Measurements from ENCODE around the gene CRNN. TPM values are rescaled to one million over a fixed set of nuclear protein-coding genes. Genes with fewer than 3 reads are reported as not detected.

The CRNN gene
- total and polyA plus RNA-seq, 2 experiments from 2014 or later, result not detected

DNA sequence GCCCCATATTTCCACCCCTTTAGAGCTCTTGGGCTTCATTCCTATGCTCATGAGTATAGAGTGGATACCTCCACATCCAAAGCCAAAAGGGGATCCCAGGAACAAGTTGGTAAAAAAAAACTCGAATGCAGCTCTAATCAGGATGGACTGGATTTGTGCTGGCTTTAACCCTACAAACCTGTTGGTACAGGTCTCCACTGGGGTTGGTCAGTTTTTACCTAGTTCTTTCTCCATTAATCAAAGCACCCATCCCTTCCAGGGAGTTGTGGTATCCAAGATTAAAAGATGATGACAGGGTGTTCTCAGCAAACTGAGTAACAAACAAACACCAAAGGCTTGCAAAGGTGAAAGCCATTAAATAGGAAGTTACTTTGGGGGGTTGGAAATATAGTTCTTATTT, 5.9 kb upstream of the CRNN start:
- no peaks in the 10 kb centered on the region for H3K9me3 ChIP-seq (ENCODE audit: low read depth)
- 0% methylated on average over 1 of the region's 1 CpG for WGBS, 2 experiments (ENCODE audit: low coverage in 1 of 2, low lambda C conversion rate in 2 of 2, missing lambda C conversion rate in 2 of 2)
- no peaks in the 10 kb centered on the region for H3F3A ChIP-seq (ENCODE audit: insufficient read depth)
- no peaks in the 10 kb centered on the region for H3K79me2 ChIP-seq (ENCODE audit: insufficient read depth)
- no peak overlapping the region for H3K4me3 ChIP-seq
- no peaks in the 10 kb centered on the region for H3K4me1 ChIP-seq (ENCODE audit: insufficient read depth)
- H2AFZ ChIP-seq, result no peak overlapping the region
- no peak overlapping the region for H3K9ac ChIP-seq
- H3K36me3 ChIP-seq (ENCODE audit: low read depth), result no peaks in the 10 kb centered on the region
- no peaks in the 10 kb centered on the region for H3K9me2 ChIP-seq (ENCODE audit: insufficient read depth)
- TF ChIP-seq EZH2 (IDR thresholded peaks at IDR 0.05; ENCODE audit: insufficient read depth, poor library complexity, severe bottlenecking), result no peak
- TF ChIP-seq EZH2phosphoT487 (IDR thresholded peaks at IDR 0.05; ENCODE audit: insufficient read depth, low read depth), result no peak
- in situ Hi-C loops (cut with MboI), result loop anchor here (5.0 kb wide), 1 partner anchor 53 kb away; no protein-coding TSS in a partner anchor
- H3K27me3 ChIP-seq (replicated peaks; ENCODE audit: insufficient read depth), result peaks cover 9% of the 10 kb centered on the region; the same call in 1 of the 2 replicates
- no peak overlapping the region for H3K27ac ChIP-seq
- no peak overlapping the region for H3K4me2 ChIP-seq (ENCODE audit: unreplicated experiment)
- H4K20me1 ChIP-seq (ENCODE audit: insufficient read depth), result no peaks in the 10 kb centered on the region
- DNase-seq, result no peak

DNA sequence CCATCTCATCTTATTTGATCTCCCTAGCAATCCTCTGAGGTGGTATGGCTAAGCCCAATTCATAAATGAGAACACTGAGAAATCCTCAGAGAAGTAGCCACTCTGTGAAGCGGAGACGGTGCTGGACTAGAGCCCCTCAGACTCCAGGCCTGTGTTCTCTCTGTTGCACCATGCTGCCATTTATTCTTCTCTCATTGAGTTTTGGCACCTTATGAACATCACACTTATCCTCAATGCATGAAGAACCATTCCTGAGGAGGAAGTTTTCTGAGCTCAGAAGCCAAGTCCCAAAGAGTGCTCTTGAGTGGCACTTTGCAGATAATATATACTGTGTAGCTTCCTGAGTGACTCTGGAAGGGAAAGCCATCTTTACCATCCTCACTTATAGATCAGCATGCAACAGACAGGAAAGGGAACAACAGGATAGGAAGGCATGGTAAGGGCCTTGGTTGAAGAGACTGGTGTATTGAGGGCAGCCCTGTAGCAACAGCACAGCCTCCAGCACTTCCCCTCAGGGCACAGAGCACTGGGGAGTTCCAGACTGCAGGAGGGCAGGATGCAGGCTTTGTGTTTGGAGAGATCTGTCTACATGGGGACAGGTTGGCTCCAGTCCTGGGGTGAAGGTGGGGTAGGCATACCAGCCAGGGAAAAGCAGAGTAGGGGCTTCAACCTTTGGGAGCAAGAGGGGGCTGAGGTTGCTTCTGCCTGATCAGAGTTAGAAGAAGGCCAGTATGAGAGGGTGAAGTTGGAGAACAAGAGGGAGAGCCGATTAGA, 1.6 kb upstream of the CRNN start:
- no peak overlapping the region for H3K4me2 ChIP-seq (ENCODE audit: unreplicated experiment)
- 66 to 68% methylated on average over 3 of the region's 3 CpGs for WGBS, 2 experiments (ENCODE audit: low coverage in 1 of 2, low lambda C conversion rate in 2 of 2, missing lambda C conversion rate in 2 of 2)
- no peaks in the 10 kb centered on the region for H3K9me3 ChIP-seq (ENCODE audit: low read depth)
- no peaks in the 10 kb centered on the region for H3F3A ChIP-seq (ENCODE audit: insufficient read depth)
- no peak overlapping the region for H2AFZ ChIP-seq
- no peaks in the 10 kb centered on the region for H4K20me1 ChIP-seq (ENCODE audit: insufficient read depth)
- no peak for TF ChIP-seq EZH2phosphoT487 (IDR thresholded peaks at IDR 0.05; ENCODE audit: insufficient read depth, low read depth)
- no peak for TF ChIP-seq EZH2 (IDR thresholded peaks at IDR 0.05; ENCODE audit: insufficient read depth, poor library complexity, severe bottlenecking)
- no peak overlapping the region for H3K9ac ChIP-seq
- H3K27me3 ChIP-seq (replicated peaks; ENCODE audit: insufficient read depth), result peaks cover 9% of the 10 kb centered on the region; the same call in 1 of the 2 replicates
- DNase-seq, result no peak
- H3K4me1 ChIP-seq (ENCODE audit: insufficient read depth), result no peaks in the 10 kb centered on the region
- in situ Hi-C loops (cut with MboI), result loop anchor here (5.0 kb wide), 1 partner anchor 48 kb away; no protein-coding TSS in a partner anchor
- no peaks in the 10 kb centered on the region for H3K36me3 ChIP-seq (ENCODE audit: low read depth)
- no peaks in the 10 kb centered on the region for H3K79me2 ChIP-seq (ENCODE audit: insufficient read depth)
- no peak overlapping the region for H3K4me3 ChIP-seq
- no peak overlapping the region for H3K27ac ChIP-seq
- no peaks in the 10 kb centered on the region for H3K9me2 ChIP-seq (ENCODE audit: insufficient read depth)

- no peak overlapping the region for H3K4me3 ChIP-seq
- no peaks in the 10 kb centered on the region for H3K9me3 ChIP-seq (ENCODE audit: low read depth)
- H3K4me2 ChIP-seq (ENCODE audit: unreplicated experiment), result no peak overlapping the region
- H3K27me3 ChIP-seq (replicated peaks; ENCODE audit: insufficient read depth), result peaks cover 13% of the 10 kb centered on the region; the same call in 1 of the 2 replicates
- DNase-seq, result no peak
- in situ Hi-C loops (cut with MboI), result no loop called here
- no peaks in the 10 kb centered on the region for H4K20me1 ChIP-seq (ENCODE audit: insufficient read depth)
- no peak overlapping the region for H3K27ac ChIP-seq
- H3K79me2 ChIP-seq (ENCODE audit: insufficient read depth), result no peaks in the 10 kb centered on the region
- no peaks in the 10 kb centered on the region for H3F3A ChIP-seq (ENCODE audit: insufficient read depth)
- no peaks in the 10 kb centered on the region for H3K4me1 ChIP-seq (ENCODE audit: insufficient read depth)
- no peak overlapping the region for H3K9ac ChIP-seq
- WGBS, 2 experiments (ENCODE audit: low coverage in 1 of 2, low lambda C conversion rate in 2 of 2, missing lambda C conversion rate in 2 of 2), result 48 to 64% methylated on average over 2 of the region's 2 CpGs
- H2AFZ ChIP-seq, result no peak overlapping the region
- no peak for TF ChIP-seq EZH2 (IDR thresholded peaks at IDR 0.05; ENCODE audit: insufficient read depth, poor library complexity, severe bottlenecking)
- TF ChIP-seq EZH2phosphoT487 (IDR thresholded peaks at IDR 0.05; ENCODE audit: insufficient read depth, low read depth), result no peak
- H3K9me2 ChIP-seq (ENCODE audit: insufficient read depth), result no peaks in the 10 kb centered on the region
- H3K36me3 ChIP-seq (ENCODE audit: low read depth), result no peaks in the 10 kb centered on the region
Observed at GRCh38 chr1:152412756-152413155, 1.3 kb downstream of the CRNN start.

DNA sequence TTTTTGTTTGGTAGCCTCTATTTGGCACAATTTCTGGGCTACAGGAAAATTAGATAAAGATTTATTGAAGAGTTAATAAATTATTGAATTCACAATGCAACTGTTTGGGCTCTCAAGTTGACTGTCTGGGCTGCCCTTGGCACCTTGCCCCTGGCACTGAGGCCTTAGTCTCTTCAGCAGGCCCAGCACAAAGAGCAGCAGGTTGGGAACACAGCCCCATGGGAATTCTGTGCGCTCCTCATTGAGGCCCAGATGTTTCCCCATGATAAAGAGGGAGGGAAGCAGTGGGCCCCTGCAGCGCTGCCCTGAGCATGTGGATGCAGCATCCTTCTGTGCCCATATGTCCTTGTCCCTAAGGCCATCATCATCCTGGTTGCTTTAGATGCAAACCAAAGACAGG, 2.9 kb downstream of the CRNN start:
- no peak overlapping the region for H3K27ac ChIP-seq
- H3K9me2 ChIP-seq (ENCODE audit: insufficient read depth), result no peaks in the 10 kb centered on the region
- no peak for DNase-seq
- no peak overlapping the region for H3K4me2 ChIP-seq (ENCODE audit: unreplicated experiment)
- TF ChIP-seq EZH2phosphoT487 (IDR thresholded peaks at IDR 0.05; ENCODE audit: insufficient read depth, low read depth), result no peak
- no peaks in the 10 kb centered on the region for H3K9me3 ChIP-seq (ENCODE audit: low read depth)
- no peak overlapping the region for H3K4me3 ChIP-seq
- in situ Hi-C loops (cut with MboI), result no loop called here
- no peaks in the 10 kb centered on the region for H3K36me3 ChIP-seq (ENCODE audit: low read depth)
- H3K79me2 ChIP-seq (ENCODE audit: insufficient read depth), result no peaks in the 10 kb centered on the region
- no peaks in the 10 kb centered on the region for H3F3A ChIP-seq (ENCODE audit: insufficient read depth)
- no peaks in the 10 kb centered on the region for H3K4me1 ChIP-seq (ENCODE audit: insufficient read depth)
- no peaks in the 10 kb centered on the region for H4K20me1 ChIP-seq (ENCODE audit: insufficient read depth)
- 0 out of 2 replicates have a peak, but pooled peaks cover 23% of the 10 kb centered on the region for H3K27me3 ChIP-seq (replicated peaks; ENCODE audit: insufficient read depth)
- 19 to 23% methylated on average over 2 of the region's 2 CpGs for WGBS, 2 experiments (ENCODE audit: low coverage in 1 of 2, low lambda C conversion rate in 2 of 2, missing lambda C conversion rate in 2 of 2)
- no peak overlapping the region for H2AFZ ChIP-seq
- H3K9ac ChIP-seq, result no peak overlapping the region

All from GM23248 (cell line).